ENCODE results near the gene ZNF18.

DNA sequence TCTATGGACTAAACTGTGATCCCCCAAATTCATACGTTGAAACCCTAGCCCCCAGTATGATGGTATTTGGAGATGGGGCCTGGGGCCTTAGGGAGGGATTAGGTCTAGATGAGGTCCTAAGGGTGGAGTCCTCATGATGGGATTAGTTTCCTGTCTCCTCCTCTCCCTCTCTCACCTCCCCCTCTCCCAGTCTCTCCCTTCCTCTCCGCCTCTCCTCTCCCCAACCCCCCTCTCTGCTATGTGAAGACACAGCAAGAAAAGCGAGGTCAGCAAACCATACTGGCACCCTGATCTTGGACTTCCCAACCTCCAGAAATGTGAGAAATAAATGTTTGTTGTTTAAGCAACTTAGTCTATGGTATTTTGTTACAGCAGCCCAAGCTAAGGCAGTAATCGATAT is 15.4 kb downstream of the ZNF18 start:
- no peak for TF ChIP-seq EP300 (IDR thresholded peaks at IDR 0.05)
- no peak for TF ChIP-seq CTCF (IDR thresholded peaks at IDR 0.05)
- TF ChIP-seq POLR2A (IDR thresholded peaks at IDR 0.05; ENCODE audit: low read depth): no peak
- TF ChIP-seq POLR2AphosphoS5 (IDR thresholded peaks at IDR 0.05): no peak
